HL-60 (cell line): Measurements from ENCODE around the gene LHFPL6.

ENCODE experiments used
- DNase-seq, 2 experiments: peaks; one replicate each; pipeline ENCODE4 v3.0.0-alpha.2; 2010 to 2020; ENCODE audit warnings: low read depth in 1 of 2, low spot score in 1 of 2
- H3K27ac ChIP-seq: fragments of 250-450 bp; sonication (Bioruptor Pico); replicated peaks from 2 replicates; pipeline ENCODE4 v1.5.1; 2020; ENCODE audit warnings: mild to moderate bottlenecking, moderate library complexity
- H3K27me3 ChIP-seq: fragments of 250-450 bp; sonication (Bioruptor Pico); 2 replicates; pipeline ENCODE4 v1.5.1; 2021; ENCODE audit warnings: mild to moderate bottlenecking, moderate library complexity; ENCODE audit not compliant: insufficient read depth, poor library complexity, severe bottlenecking
- H3K4me3 ChIP-seq: replicated peaks from 2 replicates; pipeline ENCODE4 v1.5.1; 2011; ENCODE audit warnings: mild to moderate bottlenecking, control low read depth, low read length; ENCODE audit not compliant: insufficient read depth
- CTCF ChIP-seq: IDR thresholded peaks from one replicate; pipeline ENCODE4 v1.5.1; 2011; ENCODE audit warnings: low read length, control low read depth, inconsistent platforms; ENCODE audit not compliant: insufficient read depth
- GABPA ChIP-seq: IDR thresholded peaks from 2 replicates; pipeline ENCODE4 v1.6.1; 2012; ENCODE audit warnings: low read depth
- POLR2AphosphoS5 ChIP-seq: IDR thresholded peaks from 2 replicates; pipeline ENCODE4 v1.6.1; 2012; ENCODE audit warnings: low read depth
- REST ChIP-seq: IDR thresholded peaks from 2 replicates; pipeline ENCODE4 v1.6.1; 2012; ENCODE audit warnings: low read depth; ENCODE audit not compliant: insufficient replicate concordance
- SPI1 ChIP-seq: IDR thresholded peaks from 2 replicates; pipeline ENCODE4 v1.6.1; 2012; ENCODE audit warnings: low read depth, mild to moderate bottlenecking, borderline replicate concordance

Gene LHFPL6

GRCh38 chr13:39411511-39411910 lies 191.5 kb downstream of the LHFPL6 start:
- TF ChIP-seq CTCF (no peak), POLR2AphosphoS5 (no peak), SPI1 (no peak), REST (no peak), GABPA (no peak)
- DNase-seq = no peak
- H3K4me3 ChIP-seq = no peak overlapping the region
- H3K27me3 ChIP-seq = no peaks in the 10 kb centered on the region
- no peak overlapping the region for H3K27ac ChIP-seq

GRCh38 chr13:39410964-39411363 lies 192.0 kb downstream of the LHFPL6 start:
- DNase-seq = no peak

More at GRCh38 chr13:39410964-39411363, 192.0 kb downstream of the LHFPL6 start:
- Histone ChIP-seq H3K27ac (no peak overlapping the region), H3K27me3 (no peaks in the 10 kb centered on the region), H3K4me3 (no peak overlapping the region)
- TF ChIP-seq GABPA (no peak), POLR2AphosphoS5 (no peak), CTCF (no peak), SPI1 (no peak), REST (no peak)
